Endodermal cell (in vitro differentiated cells): Measurements from ENCODE around the gene KLHL20. TPM values are rescaled to one million over a fixed set of nuclear protein-coding genes. Genes with fewer than 3 reads are reported as not detected.
"Not testable (repeated sequence)": the region's sequence is repeated elsewhere in the genome, so short reads cannot be mapped to it uniquely, and the experiment has no call there.

Source experiments
- DNase-seq: peaks from one replicate; pipeline ENCODE4 v3.0.0-alpha.2; 2017
- H3K27ac ChIP-seq: 2 replicates; pipeline ENCODE4 v1.5.1; 2013; ENCODE audit warnings: mild to moderate bottlenecking, low read depth, low read length, moderate library complexity
- H3K27me3 ChIP-seq: 2 replicates; pipeline ENCODE4 v1.6.1; 2013; ENCODE audit warnings: mild to moderate bottlenecking, low read length, moderate library complexity; ENCODE audit not compliant: insufficient read depth, control insufficient read depth, poor library complexity, severe bottlenecking
- H3K36me3 ChIP-seq: 2 replicates; pipeline ENCODE4 v1.7.0; 2013; ENCODE audit warnings: mild to moderate bottlenecking, low read length, moderate library complexity; ENCODE audit not compliant: control insufficient read depth, insufficient read depth
- H3K4me1 ChIP-seq: one replicate; pipeline ENCODE4 v1.7.0; 2013; ENCODE audit warnings: low read length; ENCODE audit not compliant: control insufficient read depth, insufficient read depth
- H3K4me3 ChIP-seq: 2 replicates; pipeline ENCODE4 v1.5.1; 2013; ENCODE audit warnings: mild to moderate bottlenecking, low read length, moderate library complexity
- H3K9ac ChIP-seq: 2 replicates; pipeline ENCODE4 v1.6.1; 2013; ENCODE audit warnings: mild to moderate bottlenecking, low read length, moderate library complexity; ENCODE audit not compliant: poor library complexity, severe bottlenecking; ENCODE audit errors: extremely low read depth
- H3K9me3 ChIP-seq: 2 replicates; pipeline ENCODE4 v1.6.1; 2013; ENCODE audit warnings: mild to moderate bottlenecking, low read length, moderate library complexity; ENCODE audit not compliant: control insufficient read depth
- H3K27ac Mint-ChIP-seq: 2 replicates; pipeline ENCODE4 v1.8.0; 2020; ENCODE audit warnings: mixed read lengths
- H3K27me3 Mint-ChIP-seq: 2 replicates; pipeline ENCODE4 v1.8.0; 2021; ENCODE audit warnings: mild to moderate bottlenecking, mixed read lengths; ENCODE audit not compliant: insufficient read depth
- H3K36me3 Mint-ChIP-seq: 2 replicates; pipeline ENCODE4 v1.8.0; 2020; ENCODE audit warnings: low read depth, mixed read lengths
- H3K4me1 Mint-ChIP-seq: 2 replicates; pipeline ENCODE4 v1.8.0; 2020; ENCODE audit warnings: mixed read lengths
- H3K4me3 Mint-ChIP-seq: 2 replicates; pipeline ENCODE4 v1.8.0; 2020; ENCODE audit warnings: mild to moderate bottlenecking, moderate library complexity, mixed read lengths
- H3K9me3 Mint-ChIP-seq: 2 replicates; pipeline ENCODE4 v1.8.0; 2020; ENCODE audit warnings: mild to moderate bottlenecking, mixed read lengths
- WGBS, 2 experiments: methylation state at CpG; one replicate each; pipeline versions ENCODE4 v1.1.5 to v1.1.7; 2013; ENCODE audit warnings: missing lambda C conversion rate in 2 of 2, mixed read lengths in 1 of 2; ENCODE audit not compliant: insufficient coverage in 1 of 2, insufficient read length in 1 of 2; 5-methylcytosine and 5-hydroxymethylcytosine counted together
- total RNA-seq, 2 donors: library from RNA; stranded (reverse); fragmentation: NEBNext Ultra II Directional in 1 of 2; extraction: Animal tissue kit (Norgen Biotek cat#: 25700) in 1 of 2; gene quantifications; 2 replicates in 1 of 2; 3 replicates in 1 of 2; pipeline ENCODE4 v1.2.1, GENCODE V29; 2021
- TF ChIP-seq, protein P1 (sequence below): fragments of 200-600 bp; sonication (generic); conservative IDR thresholded peaks from 2 replicates; pipeline ENCODE4 v1.5.0; 2021; ENCODE audit warnings: antibody characterized with exemption, mild to moderate bottlenecking

Gene KLHL20
- total RNA-seq, 2 donors from 2014 or later, result 15.6 to 17.3 TPM

DNA sequence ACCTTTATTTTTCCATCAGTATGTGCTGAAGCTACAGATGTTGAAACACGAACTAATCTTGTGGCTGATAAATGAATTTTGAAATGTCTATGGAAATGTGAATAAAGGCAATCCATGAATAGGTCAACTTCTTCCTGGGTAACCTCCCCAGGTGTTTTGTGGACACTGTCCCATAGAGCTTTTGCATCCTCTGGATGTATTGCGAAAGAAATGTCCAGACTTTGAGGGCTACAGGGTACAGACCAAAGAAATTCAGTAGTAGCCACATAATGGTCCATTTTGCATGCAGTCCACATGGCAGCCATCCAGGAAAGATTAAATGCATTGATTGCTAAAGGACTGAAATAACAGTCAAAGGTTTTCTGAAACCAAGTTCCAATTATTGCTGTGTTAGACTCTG is 88.2 kb downstream of the KLHL20 start:
- Histone ChIP-seq H3K9me3 (no peaks in the 10 kb centered on the region), H3K27ac (no peak overlapping the region), H3K36me3 (peaks cover 82% of the 10 kb centered on the region), H3K27me3 (no peaks in the 10 kb centered on the region), H3K9ac (no peak overlapping the region), H3K4me1 (no peaks in the 10 kb centered on the region), H3K4me3 (no peak overlapping the region)
- TF ChIP-seq, protein P1, sequence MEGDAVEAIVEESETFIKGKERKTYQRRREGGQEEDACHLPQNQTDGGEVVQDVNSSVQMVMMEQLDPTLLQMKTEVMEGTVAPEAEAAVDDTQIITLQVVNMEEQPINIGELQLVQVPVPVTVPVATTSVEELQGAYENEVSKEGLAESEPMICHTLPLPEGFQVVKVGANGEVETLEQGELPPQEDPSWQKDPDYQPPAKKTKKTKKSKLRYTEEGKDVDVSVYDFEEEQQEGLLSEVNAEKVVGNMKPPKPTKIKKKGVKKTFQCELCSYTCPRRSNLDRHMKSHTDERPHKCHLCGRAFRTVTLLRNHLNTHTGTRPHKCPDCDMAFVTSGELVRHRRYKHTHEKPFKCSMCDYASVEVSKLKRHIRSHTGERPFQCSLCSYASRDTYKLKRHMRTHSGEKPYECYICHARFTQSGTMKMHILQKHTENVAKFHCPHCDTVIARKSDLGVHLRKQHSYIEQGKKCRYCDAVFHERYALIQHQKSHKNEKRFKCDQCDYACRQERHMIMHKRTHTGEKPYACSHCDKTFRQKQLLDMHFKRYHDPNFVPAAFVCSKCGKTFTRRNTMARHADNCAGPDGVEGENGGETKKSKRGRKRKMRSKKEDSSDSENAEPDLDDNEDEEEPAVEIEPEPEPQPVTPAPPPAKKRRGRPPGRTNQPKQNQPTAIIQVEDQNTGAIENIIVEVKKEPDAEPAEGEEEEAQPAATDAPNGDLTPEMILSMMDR, result no peak
- DNase-seq, result no peak
- H3K4me1 Mint-ChIP-seq, result no peaks in the 10 kb centered on the region
- H3K9me3 Mint-ChIP-seq, result no peaks in the 10 kb centered on the region
- WGBS, 2 experiments, result 98 to 100% methylated on average over 1 to 2 of the region's 2 CpGs
- H3K27me3 Mint-ChIP-seq, result no peaks in the 10 kb centered on the region
- H3K27ac Mint-ChIP-seq, result no peak overlapping the region
- H3K4me3 Mint-ChIP-seq, result no peak overlapping the region
- H3K36me3 Mint-ChIP-seq, result peaks cover 35% of the 10 kb centered on the region

DNA sequence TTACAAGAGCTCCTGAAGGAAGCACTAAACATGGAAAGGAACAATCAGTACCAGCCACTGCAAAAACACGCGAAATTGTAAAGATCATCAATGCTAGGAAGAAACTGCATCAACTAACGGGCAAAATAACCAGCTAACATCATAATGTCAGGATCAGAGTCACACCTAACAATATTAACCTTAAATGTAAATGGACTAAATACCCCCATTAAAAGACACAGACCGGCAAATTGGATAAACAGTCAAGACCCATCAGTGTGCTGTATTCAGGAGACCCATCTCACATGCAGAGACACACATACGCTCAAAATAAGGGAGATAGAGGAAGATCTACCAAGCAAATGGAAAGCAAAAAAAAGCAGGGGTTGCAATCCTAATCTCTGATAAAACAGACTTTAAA is 98.9 kb downstream of the KLHL20 start:
- H3K9me3 Mint-ChIP-seq, result peaks cover 23% of the 10 kb centered on the region
- peaks cover 27% of the 10 kb centered on the region for H3K36me3 ChIP-seq
- H3K9me3 ChIP-seq, H3K9ac ChIP-seq, H3K27me3 Mint-ChIP-seq, DNase-seq, H3K4me1 ChIP-seq, H3K4me3 Mint-ChIP-seq, H3K27ac ChIP-seq, H3K27me3 ChIP-seq, H3K27ac Mint-ChIP-seq, H3K4me3 ChIP-seq, H3K4me1 Mint-ChIP-seq: not testable (repeated sequence)
- peaks cover 75% of the 10 kb centered on the region for H3K36me3 Mint-ChIP-seq
- WGBS, 2 experiments, result 97 to 100% methylated on average over 5 of the region's 5 CpGs

DNA sequence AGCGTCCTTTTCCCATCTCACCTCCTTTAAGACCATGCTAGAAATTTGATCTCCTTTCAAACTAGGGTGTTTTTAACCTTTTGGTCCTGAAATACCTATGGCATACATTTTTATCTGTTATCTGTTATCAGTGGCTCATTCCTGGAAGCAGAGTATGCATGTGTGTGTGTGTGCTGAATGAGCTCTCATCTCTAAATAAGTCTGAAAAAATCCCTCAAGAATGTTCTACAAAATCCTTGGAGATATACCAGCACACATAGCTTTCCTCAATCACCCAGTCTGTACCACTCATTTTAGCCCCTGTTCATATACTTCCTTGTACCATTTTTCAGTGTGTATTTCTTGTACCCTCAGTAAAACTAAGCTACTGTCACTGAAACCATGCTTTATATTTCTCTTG is 103.7 kb downstream of the KLHL20 start:
- Histone ChIP-seq H3K4me3 (no peak overlapping the region), H3K9ac (no peak overlapping the region), H3K27ac (no peak overlapping the region), H3K27me3 (no peaks in the 10 kb centered on the region), H3K36me3 (peaks cover 19% of the 10 kb centered on the region), H3K9me3 (no peaks in the 10 kb centered on the region), H3K4me1 (peaks cover 3% of the 10 kb centered on the region)
- no peaks in the 10 kb centered on the region for H3K27me3 Mint-ChIP-seq
- DNase-seq, result no peak
- peaks cover 3% of the 10 kb centered on the region for H3K9me3 Mint-ChIP-seq
- H3K27ac Mint-ChIP-seq, result no peak overlapping the region
- TF ChIP-seq, protein P1, result no peak
- no peak overlapping the region for H3K4me3 Mint-ChIP-seq
- WGBS, 2 experiments, result 86 to 100% methylated on average over 1 of the region's 1 CpG
- H3K4me1 Mint-ChIP-seq, result peaks cover 6% of the 10 kb centered on the region
- H3K36me3 Mint-ChIP-seq, result peaks cover 64% of the 10 kb centered on the region

DNA sequence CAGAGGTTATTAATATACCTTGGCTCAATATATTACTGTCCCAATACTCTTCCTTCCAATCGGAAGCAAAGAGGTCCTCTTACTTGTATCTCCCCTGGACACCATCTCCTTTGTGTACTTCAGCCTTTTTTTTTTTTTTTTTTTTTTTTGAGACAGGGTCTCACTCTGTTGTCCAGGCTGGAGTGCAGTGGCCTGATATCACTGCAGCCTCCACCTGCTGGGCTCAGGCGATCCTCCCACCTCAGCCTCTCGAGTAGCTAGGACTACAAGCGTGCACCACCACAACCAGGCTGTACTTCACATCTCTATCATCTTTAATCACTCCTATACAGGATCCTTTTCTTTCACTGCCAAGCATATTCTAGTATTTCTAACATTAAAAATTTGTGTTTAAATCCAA is 106.9 kb downstream of the KLHL20 start:
- 88 to 92% methylated on average over 4 of the region's 4 CpGs for WGBS, 2 experiments
- TF ChIP-seq, protein P1, result no peak
- no peak overlapping the region for H3K27ac Mint-ChIP-seq
- H3K27me3 Mint-ChIP-seq, result no peaks in the 10 kb centered on the region
- H3K36me3 Mint-ChIP-seq, result peaks cover 42% of the 10 kb centered on the region
- DNase-seq, result no peak
- Histone ChIP-seq H3K4me3 (peak overlapping the region; percentile 99), H3K27ac (no peak overlapping the region), H3K36me3 (peaks cover 19% of the 10 kb centered on the region), H3K9ac (no peak overlapping the region), H3K9me3 (no peaks in the 10 kb centered on the region), H3K4me1 (peaks cover 3% of the 10 kb centered on the region), H3K27me3 (no peaks in the 10 kb centered on the region)
- H3K4me1 Mint-ChIP-seq, result peaks cover 9% of the 10 kb centered on the region
- no peak overlapping the region for H3K4me3 Mint-ChIP-seq
- peaks cover 2% of the 10 kb centered on the region for H3K9me3 Mint-ChIP-seq
